Measurements from ENCODE around the gene UBE2M. TPM values are rescaled to one million over a fixed set of nuclear protein-coding genes. Genes with fewer than 3 reads are reported as not detected.

Gene UBE2M
- total RNA-seq, 4 donors from 2014 or later = 18.4 to 38.2 (median 29.4) TPM

DNA sequence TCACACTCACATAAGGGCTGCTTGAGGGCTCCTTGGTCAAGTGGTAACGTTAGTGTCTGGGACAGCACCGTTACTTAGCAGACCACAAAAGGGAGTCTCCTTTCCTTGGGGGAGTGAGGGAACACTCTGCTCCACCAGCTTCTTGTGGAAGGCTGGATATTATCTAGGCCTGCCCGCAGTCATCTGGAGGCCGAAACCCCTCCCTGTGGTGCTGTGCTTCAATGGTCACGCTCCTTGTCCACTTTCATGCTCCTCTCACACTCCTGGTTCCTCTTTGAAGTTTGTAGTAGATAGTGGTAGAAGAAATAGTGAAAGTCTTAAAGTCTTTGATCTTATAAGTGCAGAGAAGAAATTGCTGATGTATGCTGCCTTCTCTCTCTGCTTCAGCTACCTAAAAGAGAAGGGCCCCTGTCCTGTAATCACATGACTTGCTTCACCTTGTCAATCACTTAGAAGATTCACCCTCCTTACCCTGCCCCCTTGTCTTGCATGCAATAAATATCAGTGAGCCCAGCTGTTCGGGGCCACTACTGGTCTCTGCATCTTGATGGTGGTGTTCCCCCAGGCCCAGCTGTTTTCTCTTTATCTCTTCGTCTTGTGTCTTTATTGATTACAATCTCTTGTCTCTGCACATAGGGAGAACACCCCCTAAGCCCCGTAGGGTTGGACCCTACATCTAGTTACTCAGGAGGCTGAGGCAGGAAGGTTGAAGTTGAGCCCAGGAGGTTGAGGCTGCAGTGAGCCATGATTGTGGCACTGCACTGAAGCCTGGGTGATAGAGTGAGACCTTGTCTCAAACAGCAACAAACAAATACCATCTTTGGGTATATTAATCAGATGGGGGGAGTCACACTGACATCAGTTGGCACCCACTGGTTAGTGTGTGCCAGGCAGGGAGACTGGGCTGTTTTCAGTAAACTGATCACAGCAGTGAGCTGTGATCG, 26.4 kb upstream of the UBE2M start:
- DNase-seq (ENCODE audit: low spot score in 2 of 2) = no peak
- no peak for TF ChIP-seq EP300 (IDR thresholded peaks at IDR 0.05)
- TF ChIP-seq, protein P1, sequence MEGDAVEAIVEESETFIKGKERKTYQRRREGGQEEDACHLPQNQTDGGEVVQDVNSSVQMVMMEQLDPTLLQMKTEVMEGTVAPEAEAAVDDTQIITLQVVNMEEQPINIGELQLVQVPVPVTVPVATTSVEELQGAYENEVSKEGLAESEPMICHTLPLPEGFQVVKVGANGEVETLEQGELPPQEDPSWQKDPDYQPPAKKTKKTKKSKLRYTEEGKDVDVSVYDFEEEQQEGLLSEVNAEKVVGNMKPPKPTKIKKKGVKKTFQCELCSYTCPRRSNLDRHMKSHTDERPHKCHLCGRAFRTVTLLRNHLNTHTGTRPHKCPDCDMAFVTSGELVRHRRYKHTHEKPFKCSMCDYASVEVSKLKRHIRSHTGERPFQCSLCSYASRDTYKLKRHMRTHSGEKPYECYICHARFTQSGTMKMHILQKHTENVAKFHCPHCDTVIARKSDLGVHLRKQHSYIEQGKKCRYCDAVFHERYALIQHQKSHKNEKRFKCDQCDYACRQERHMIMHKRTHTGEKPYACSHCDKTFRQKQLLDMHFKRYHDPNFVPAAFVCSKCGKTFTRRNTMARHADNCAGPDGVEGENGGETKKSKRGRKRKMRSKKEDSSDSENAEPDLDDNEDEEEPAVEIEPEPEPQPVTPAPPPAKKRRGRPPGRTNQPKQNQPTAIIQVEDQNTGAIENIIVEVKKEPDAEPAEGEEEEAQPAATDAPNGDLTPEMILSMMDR (IDR thresholded peaks at IDR 0.05) = no peak
- TF ChIP-seq POLR2A (IDR thresholded peaks at IDR 0.05) = no peak
- no peaks in the 10 kb centered on the region for H3K9me3 ChIP-seq
- H3K36me3 ChIP-seq = peaks cover 0 to 36% (median 7%) of the 10 kb centered on the region in 3 donors
- no peak overlapping the region for H3K4me3 ChIP-seq
- no peaks in the 10 kb centered on the region for H3K27me3 ChIP-seq
- H3K4me1 ChIP-seq = peaks cover 0 to 15% (median 5%) of the 10 kb centered on the region in 4 donors
- 85 to 88% methylated on average over 9 of the region's 9 CpGs for WGBS, 2 donors
- H3K27ac ChIP-seq = no peak overlapping the region

DNA sequence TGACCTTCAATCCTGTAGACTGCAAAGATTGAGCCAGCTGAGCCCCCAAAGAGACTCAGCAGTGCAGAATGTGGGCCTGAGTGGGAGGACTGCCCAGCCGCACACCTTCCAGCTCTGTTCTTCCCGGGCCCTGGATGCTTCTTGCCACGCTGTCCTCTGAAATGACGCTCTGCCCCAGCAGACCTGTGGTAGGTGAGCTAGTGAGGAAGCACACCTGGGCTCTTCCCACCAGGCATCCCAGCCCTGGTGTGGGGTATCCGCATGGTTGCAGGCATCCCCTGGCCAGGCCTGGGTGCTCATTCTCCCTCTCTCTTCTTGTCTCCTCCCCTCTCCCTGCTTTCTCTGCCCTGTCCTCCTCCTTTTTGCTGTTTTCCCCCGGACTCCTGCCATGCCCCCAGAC, 24.6 kb upstream of the UBE2M start:
- no peak for DNase-seq (ENCODE audit: low spot score in 2 of 2)
- peaks cover 0 to 43% (median 7%) of the 10 kb centered on the region in 3 donors for H3K36me3 ChIP-seq
- TF ChIP-seq, protein P1 (IDR thresholded peaks at IDR 0.05) = no peak
- TF ChIP-seq EP300 (IDR thresholded peaks at IDR 0.05) (no peak), POLR2A (IDR thresholded peaks at IDR 0.05) (no peak)

DNA sequence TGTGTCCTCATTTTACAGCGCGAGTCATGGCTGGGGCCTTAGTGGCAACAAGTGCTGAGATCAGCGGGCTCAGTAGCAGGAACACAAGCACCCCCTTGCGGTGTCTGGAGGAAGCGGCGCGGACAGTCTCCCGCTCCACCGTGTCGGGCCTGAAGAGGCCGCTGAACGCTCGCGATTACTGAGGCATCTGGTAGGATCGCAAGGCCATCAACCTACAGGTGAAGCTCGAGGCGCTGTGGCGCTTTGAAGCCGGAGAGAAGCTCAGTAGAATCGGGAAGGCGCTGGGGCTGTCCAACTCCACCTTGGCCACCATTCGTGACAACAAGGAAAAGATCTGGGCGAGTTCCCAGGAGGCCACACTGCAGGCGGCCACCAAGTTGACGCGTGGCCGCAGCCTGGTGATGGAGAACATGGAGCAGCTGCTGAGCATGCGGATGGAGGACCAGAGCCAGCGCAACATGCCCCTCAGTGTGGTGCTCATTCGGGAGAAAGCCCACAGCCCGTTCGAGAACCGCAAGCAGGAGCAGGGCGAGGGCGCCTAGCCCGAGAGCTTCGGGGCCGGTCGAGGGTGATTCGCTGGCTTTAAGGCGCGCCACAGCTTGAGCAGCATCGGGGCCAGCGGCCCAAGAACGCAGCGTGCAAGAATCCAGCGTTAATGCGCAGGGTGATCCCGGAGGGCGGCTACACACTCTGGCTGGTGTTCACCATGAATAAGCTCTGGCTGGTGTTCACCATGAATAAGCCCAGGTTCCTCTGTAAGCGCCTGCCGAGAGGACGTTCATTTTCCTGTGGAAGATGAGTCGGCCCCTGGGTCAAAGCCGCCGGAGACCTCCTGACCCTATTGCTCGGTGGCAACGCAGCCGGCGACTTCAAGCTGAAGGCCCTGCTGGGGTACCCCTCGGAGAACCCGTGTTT, 23.1 kb upstream of the UBE2M start:
- TF ChIP-seq EP300 (IDR thresholded peaks at IDR 0.05) (peak in 1 of 2 donors; percentile 59), POLR2A (IDR thresholded peaks at IDR 0.05) (no peak)
- TF ChIP-seq, protein P1 (IDR thresholded peaks at IDR 0.05) = peak; percentile 87 to 95 (median 92)
- peaks cover 0 to 44% (median 7%) of the 10 kb centered on the region in 4 donors for H3K4me1 ChIP-seq
- no peak overlapping the region for H3K4me3 ChIP-seq
- peak; percentile 77 to 89 for DNase-seq (ENCODE audit: low spot score in 2 of 2)
- H3K27me3 ChIP-seq = no peaks in the 10 kb centered on the region
- H3K36me3 ChIP-seq = peaks cover 0 to 45% (median 7%) of the 10 kb centered on the region in 3 donors
- 70 to 76% methylated on average over 34 to 62 of the region's 62 CpGs for WGBS, 2 donors
- H3K9me3 ChIP-seq = no peaks in the 10 kb centered on the region
- H3K27ac ChIP-seq = peak overlapping the region in 3 of 4 donors; percentile 7 to 87 (median 77)

More for the DNA sequence above, 24.6 kb upstream of the UBE2M start:
- Histone ChIP-seq H3K27me3 (no peaks in the 10 kb centered on the region), H3K4me3 (no peak overlapping the region), H3K27ac (no peak overlapping the region), H3K4me1 (peaks cover 0 to 29% (median 5%) of the 10 kb centered on the region in 4 donors), H3K9me3 (no peaks in the 10 kb centered on the region)
- WGBS, 2 donors = 87 to 93% methylated on average over 6 of the region's 6 CpGs

DNA sequence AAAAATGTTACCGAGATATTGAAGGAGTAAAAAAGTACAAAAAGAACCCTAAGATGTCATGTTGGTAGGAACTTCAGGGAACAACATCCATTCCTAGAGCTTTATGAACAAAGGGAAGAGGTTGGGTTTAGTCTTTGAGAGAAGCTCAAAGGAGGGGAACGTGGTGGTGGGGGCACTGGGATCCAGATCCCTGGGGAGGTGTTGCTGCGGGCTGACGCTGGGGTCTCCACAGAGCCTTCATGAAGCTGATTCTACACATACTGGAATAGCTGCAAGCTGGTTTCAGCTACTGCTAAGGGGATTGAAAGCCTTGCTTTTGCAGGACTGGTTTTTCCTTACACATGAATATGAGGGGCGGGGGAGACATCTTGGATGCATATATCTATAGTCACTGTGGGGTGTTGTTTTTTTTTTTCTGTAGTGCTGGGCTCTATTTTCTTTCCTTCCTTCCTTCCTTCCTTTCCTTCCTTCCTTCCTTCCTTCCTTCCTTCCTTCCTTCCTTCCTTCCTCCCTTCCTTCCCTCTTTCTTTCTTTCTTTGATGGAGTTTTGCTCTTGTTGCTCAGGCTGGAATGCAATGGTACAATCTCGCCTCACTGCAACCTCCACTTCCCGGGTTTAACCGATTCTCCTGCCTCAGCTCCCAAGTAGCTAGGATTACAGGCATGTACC, 21.2 kb upstream of the UBE2M start:
- DNase-seq (ENCODE audit: low spot score in 2 of 2) = no peak
- Histone ChIP-seq H3K27me3 (no peaks in the 10 kb centered on the region), H3K9me3 (no peaks in the 10 kb centered on the region), H3K36me3 (peaks cover 0 to 37% (median 7%) of the 10 kb centered on the region in 3 donors), H3K27ac (no peak overlapping the region), H3K4me1 (peaks cover 0 to 53% (median 8%) of the 10 kb centered on the region in 4 donors), H3K4me3 (no peak overlapping the region)
- WGBS, 2 donors = 82 to 85% methylated on average over 8 of the region's 8 CpGs
- TF ChIP-seq, protein P1 (IDR thresholded peaks at IDR 0.05) = no peak
- TF ChIP-seq EP300 (IDR thresholded peaks at IDR 0.05) = no peak
- no peak for TF ChIP-seq POLR2A (IDR thresholded peaks at IDR 0.05)
